Right lung (tissue), 10 donors: ENCODE data around the gene PIGP. TPM values are rescaled to one million over a fixed set of nuclear protein-coding genes. Genes with fewer than 3 reads are reported as not detected.
"Not testable (repeated sequence)": the region's sequence is repeated elsewhere in the genome, so short reads cannot be mapped to it uniquely, and the experiment has no call there.

Source experiments
- DNase-seq, 2 donors: peaks; one replicate each; pipeline ENCODE4 v3.0.0-alpha.2; 2013
- long read RNA-seq, 8 donors: transcript quantifications; one replicate each; lab custom pipeline, GENCODE V29; 2026
- polyA plus RNA-seq, 5 donors: library from polyadenylated mRNA; unstranded; fragments of 120-200 nt; gene quantifications; one replicate each; pipeline versions ENCODE4 v1.2.1 to v1.2.3, GENCODE V29; 2013; ENCODE audit warnings: inconsistent platforms in 1 of 5, low replicate concordance in 1 of 5; ENCODE audit not compliant: insufficient read length in 5 of 5, insufficient read depth in 1 of 5

The PIGP gene
- polyA plus RNA-seq = 10 to 100 TPM; 20.9 to 26.1 (median 23.0) TPM
- long read RNA-seq, donor 1, full-length matches to known transcripts = 19 of 685 reads
- long read RNA-seq, donor 1, partial matches to known transcripts = 658 of 685 reads
- long read RNA-seq, donor 1, other reads (novel, unspliced or antisense) = 8 of 685 reads
- long read RNA-seq, donor 2, full-length matches to known transcripts = 10 of 70 reads
- long read RNA-seq, donor 2, partial matches to known transcripts = 60 of 70 reads
- long read RNA-seq, donor 2, other reads (novel, unspliced or antisense) = 0 of 70 reads
- long read RNA-seq, donor 3, full-length matches to known transcripts = 12 of 12 reads
- long read RNA-seq, donor 3, partial matches to known transcripts = 0 of 12 reads
- long read RNA-seq, donor 3, other reads (novel, unspliced or antisense) = 0 of 12 reads
- long read RNA-seq, donor 4, full-length matches to known transcripts = 7 of 553 reads
- long read RNA-seq, donor 4, partial matches to known transcripts = 536 of 553 reads
- long read RNA-seq, donor 4, other reads (novel, unspliced or antisense) = 10 of 553 reads
- long read RNA-seq, donor 5, full-length matches to known transcripts = 14 of 580 reads
- long read RNA-seq, donor 5, partial matches to known transcripts = 561 of 580 reads
- long read RNA-seq, donor 5, other reads (novel, unspliced or antisense) = 5 of 580 reads
- long read RNA-seq, donor 6, full-length matches to known transcripts = 11 of 738 reads
- long read RNA-seq, donor 6, partial matches to known transcripts = 727 of 738 reads
- long read RNA-seq, donor 6, other reads (novel, unspliced or antisense) = 0 of 738 reads
- long read RNA-seq, donor 7, full-length matches to known transcripts = 3 of 445 reads
- long read RNA-seq, donor 7, partial matches to known transcripts = 435 of 445 reads
- long read RNA-seq, donor 7, other reads (novel, unspliced or antisense) = 7 of 445 reads
- long read RNA-seq, donor 8, full-length matches to known transcripts = 8 of 108 reads
- long read RNA-seq, donor 8, partial matches to known transcripts = 100 of 108 reads
- long read RNA-seq, donor 8, other reads (novel, unspliced or antisense) = 0 of 108 reads

GRCh38 chr21:37072988-37073416, at the start of gene PIGP, which contains the start of gene TTC3:
PIGP (minus strand) TSS chr21:37073071; CDS start chr21:37072515, 556 bp downstream.
TTC3 (plus strand) TSS chr21:37073254; CDS start chr21:37087258, 14,004 bp downstream.
- peak; percentile 98 to 99 for DNase-seq

- no peak for DNase-seq
Measured at GRCh38 chr21:37119421-37120218, 46.7 kb upstream of the PIGP start.

GRCh38 chr21:37118187-37118826, 45.4 kb upstream of the PIGP start:
- no peak for DNase-seq

- no peak for DNase-seq
Measured at GRCh38 chr21:37117204-37117603, 44.3 kb upstream of the PIGP start.

GRCh38 chr21:37116459-37116858, 43.6 kb upstream of the PIGP start:
- not testable (repeated sequence) for DNase-seq

GRCh38 chr21:37114301-37114700, 41.4 kb upstream of the PIGP start:
- not testable (repeated sequence) for DNase-seq

- not testable (repeated sequence) for DNase-seq
Measured at GRCh38 chr21:37111029-37111428, 38.2 kb upstream of the PIGP start.

GRCh38 chr21:37106998-37107397, 34.1 kb upstream of the PIGP start:
- no peak for DNase-seq

GRCh38 chr21:37102746-37103145, 29.9 kb upstream of the PIGP start:
- not testable (repeated sequence) for DNase-seq

GRCh38 chr21:37101384-37101783, 28.5 kb upstream of the PIGP start:
- DNase-seq = no peak

- DNase-seq = no peak
Measured at GRCh38 chr21:37100316-37100715, 27.4 kb upstream of the PIGP start.

GRCh38 chr21:37098751-37099150, 25.9 kb upstream of the PIGP start:
- DNase-seq = no peak

GRCh38 chr21:37095821-37096220, 22.9 kb upstream of the PIGP start:
- DNase-seq = no peak

GRCh38 chr21:37093977-37094376, 21.1 kb upstream of the PIGP start:
- DNase-seq = no peak

- DNase-seq = peak; percentile 16 to 51
Measured at GRCh38 chr21:37088186-37088735, 15.4 kb upstream of the PIGP start.

- no peak for DNase-seq
Measured at GRCh38 chr21:37087188-37087587, 14.3 kb upstream of the PIGP start.

GRCh38 chr21:37085726-37086125, 12.9 kb upstream of the PIGP start:
- no peak for DNase-seq

- DNase-seq = no peak
Measured at GRCh38 chr21:37082856-37083528, 10.1 kb upstream of the PIGP start.

GRCh38 chr21:37082375-37082774, 9.5 kb upstream of the PIGP start:
- no peak for DNase-seq
